IMR-90 (cell line): ENCODE data around the gene NFYC. TPM values are rescaled to one million over a fixed set of nuclear protein-coding genes. Genes with fewer than 3 reads are reported as not detected.

Experiments used
- ATAC-seq: fragments of 200-7000 bp; cut with Tn5 transposase; 2 replicates; pipeline ENCODE4 v1.9.1; 2020; ENCODE audit warnings: low read depth, mild to moderate bottlenecking, moderate library complexity
- BruUV-seq: library from RNA; stranded (reverse); fragments of 400-500 nt; replicated peaks from 2 replicates; lab custom pipeline; 2021; lab: Mats Ljungman, UMichigan
- CTCF ChIA-PET: fragments of 300-600 bp; formaldehyde crosslinking; extraction: SDS; loops from one replicate; lab custom pipeline; 2021; ENCODE audit warnings: antibody characterized with exemption; lab: Yijun Ruan, JAX
- POLR2A ChIA-PET: fragments of 300-600 bp; sonication (Branson Sonifier 250); formaldehyde crosslinking; loops from one replicate; lab custom pipeline; 2022; ENCODE audit warnings: antibody characterized with exemption; ENCODE audit not compliant: unreplicated experiment; lab: Charles Lee
- DNase-seq: peaks from one replicate; pipeline ENCODE4 v3.0.0; 2013
- H2AFZ ChIP-seq: replicated peaks from 2 replicates; pipeline ENCODE3; 2013; ENCODE audit warnings: low read length, mild to moderate bottlenecking; ENCODE audit not compliant: poor library complexity
- H2AK5ac ChIP-seq: 2 replicates; pipeline ENCODE4 v1.6.1; 2013; ENCODE audit warnings: low read depth, low read length, inconsistent platforms
- H2AK9ac ChIP-seq: replicated peaks from 2 replicates; pipeline ENCODE3; 2013; ENCODE audit warnings: mild to moderate bottlenecking, low read depth, low read length, moderate library complexity; ENCODE audit not compliant: poor library complexity
- H2BK120ac ChIP-seq: 2 replicates; pipeline ENCODE4 v1.6.1; 2013; ENCODE audit warnings: low read depth, low read length, inconsistent platforms
- H2BK15ac ChIP-seq: 3 replicates; pipeline ENCODE4 v1.6.1; 2013; ENCODE audit warnings: low read depth, low read length, inconsistent platforms
- H2BK20ac ChIP-seq: 2 replicates; pipeline ENCODE4 v1.6.1; 2013; ENCODE audit warnings: low read depth, mild to moderate bottlenecking, inconsistent platforms, low read length, moderate library complexity
- H2BK5ac ChIP-seq: 2 replicates; pipeline ENCODE4 v1.6.1; 2013; ENCODE audit warnings: mild to moderate bottlenecking, low read depth, low read length, inconsistent platforms; ENCODE audit not compliant: poor library complexity, severe bottlenecking
- H3K14ac ChIP-seq: replicated peaks from 2 replicates; pipeline ENCODE4 v1.6.1; 2013; ENCODE audit warnings: low read depth, low read length, inconsistent platforms
- H3K18ac ChIP-seq: 2 replicates; pipeline ENCODE4 v1.6.1; 2013; ENCODE audit warnings: low read depth, low read length, control low read depth
- H3K23ac ChIP-seq: 2 replicates; pipeline ENCODE4 v1.6.1; 2013; ENCODE audit warnings: low read depth, low read length, inconsistent platforms
- H3K27ac ChIP-seq: 2 replicates; pipeline ENCODE4 v1.5.1; 2013; ENCODE audit warnings: mild to moderate bottlenecking, control low read depth, low read length; ENCODE audit not compliant: insufficient read depth
- H3K27me3 ChIP-seq: 2 replicates; pipeline ENCODE4 v1.6.1; 2013; ENCODE audit warnings: low read length; ENCODE audit not compliant: control insufficient read depth, insufficient read depth
- H3K36me3 ChIP-seq: 2 replicates; pipeline ENCODE4 v1.6.1; 2013; ENCODE audit warnings: low read length, mixed read lengths; ENCODE audit not compliant: control insufficient read depth, insufficient read depth
- H3K4ac ChIP-seq: 2 replicates; pipeline ENCODE4 v1.6.1; 2013; ENCODE audit warnings: low read depth, low read length, inconsistent platforms
- H3K4me1 ChIP-seq: 2 replicates; pipeline ENCODE4 v1.6.1; 2013; ENCODE audit warnings: low read length, mixed read lengths; ENCODE audit not compliant: control insufficient read depth, insufficient read depth
- H3K4me2 ChIP-seq: 2 replicates; pipeline ENCODE4 v1.6.1; 2013; ENCODE audit warnings: low read depth, mild to moderate bottlenecking, control low read depth, low read length, moderate library complexity
- H3K4me3 ChIP-seq: 2 replicates; pipeline ENCODE4 v1.5.1; 2013; ENCODE audit warnings: low read depth, mild to moderate bottlenecking, control low read depth, low read length, moderate library complexity; ENCODE audit not compliant: insufficient read depth
- H3K56ac ChIP-seq: 2 replicates; pipeline ENCODE4 v1.6.1; 2013; ENCODE audit warnings: low read length, inconsistent platforms; ENCODE audit not compliant: insufficient read depth; ENCODE audit errors: extremely low read depth
- H3K79me1 ChIP-seq, 2 experiments: 2 replicates each; pipeline ENCODE4 v1.6.1; 2013; ENCODE audit warnings: low read length in 2 of 2, inconsistent platforms in 1 of 2, low read depth in 1 of 2
- H3K9ac ChIP-seq: 2 replicates; pipeline ENCODE4 v1.6.1; 2013; ENCODE audit warnings: low read depth, low read length, control low read depth
- H3K9me1 ChIP-seq: 2 replicates; pipeline ENCODE4 v1.6.1; 2013; ENCODE audit warnings: low read length, inconsistent platforms; ENCODE audit not compliant: insufficient read depth
- H3K9me3 ChIP-seq: 2 replicates; pipeline ENCODE4 v1.6.1; 2013; ENCODE audit warnings: low read length; ENCODE audit not compliant: control insufficient read depth, insufficient read depth
- H4K20me1 ChIP-seq: 2 replicates; pipeline ENCODE4 v1.6.1; 2013; ENCODE audit warnings: low read length, inconsistent platforms; ENCODE audit not compliant: insufficient read depth
- H4K5ac ChIP-seq: 2 replicates; pipeline ENCODE4 v1.6.1; 2013; ENCODE audit warnings: mild to moderate bottlenecking, low read depth, low read length, control low read depth
- H4K8ac ChIP-seq, 2 experiments: 2 replicates each; pipeline ENCODE4 v1.6.1; 2013; ENCODE audit warnings: low read depth in 2 of 2, low read length in 2 of 2, control low read depth in 1 of 2, inconsistent platforms in 1 of 2
- H4K91ac ChIP-seq: 2 replicates; pipeline ENCODE4 v1.6.1; 2013; ENCODE audit warnings: low read depth, low read length, inconsistent platforms; ENCODE audit not compliant: insufficient read depth
- BHLHE40 ChIP-seq: fragments of 150-350 bp; IDR thresholded peaks from 2 replicates; pipeline ENCODE4 v1.6.1; 2016; ENCODE audit warnings: mild to moderate bottlenecking, low read depth, low read length
- CEBPB ChIP-seq: IDR thresholded peaks from 2 replicates; pipeline ENCODE4 v1.6.1; 2012; ENCODE audit warnings: low read depth, low read length, improper control_type of control experiment
- CHD1 ChIP-seq: IDR thresholded peaks from 2 replicates; pipeline ENCODE4 v1.6.1; 2012; ENCODE audit warnings: low read depth, low read length, improper control_type of control experiment
- CTCF ChIP-seq: conservative IDR thresholded peaks from 2 replicates; pipeline ENCODE4 v1.5.1; 2012; ENCODE audit warnings: mild to moderate bottlenecking, low read depth, low read length, improper control_type of control experiment
- ELK1 ChIP-seq: fragments of 150-350 bp; IDR thresholded peaks from 2 replicates; pipeline ENCODE4 v1.6.1; 2016; ENCODE audit warnings: low read depth, mild to moderate bottlenecking, low read length, moderate library complexity, borderline replicate concordance
- FOS ChIP-seq: fragments of 150-350 bp; IDR thresholded peaks from 2 replicates; pipeline ENCODE4 v1.6.1; 2016; ENCODE audit warnings: low read depth, low read length
- MAFK ChIP-seq: IDR thresholded peaks from 2 replicates; pipeline ENCODE4 v1.6.1; 2012; ENCODE audit warnings: low read depth, low read length, improper control_type of control experiment
- MAZ ChIP-seq: IDR thresholded peaks from 2 replicates; pipeline ENCODE4 v1.6.1; 2012; ENCODE audit warnings: low read depth, mild to moderate bottlenecking, low read length, improper control_type of control experiment, moderate library complexity, borderline replicate concordance
- MXI1 ChIP-seq: IDR thresholded peaks from 2 replicates; pipeline ENCODE4 v1.6.1; 2012; ENCODE audit warnings: low read depth, mild to moderate bottlenecking, low read length, moderate library complexity, borderline replicate concordance
- NFE2L2 ChIP-seq: fragments of 150-350 bp; IDR thresholded peaks from 2 replicates; pipeline ENCODE4 v1.6.1; 2016; ENCODE audit warnings: low read depth, mild to moderate bottlenecking, low read length
- POLR2A ChIP-seq: IDR thresholded peaks from 2 replicates; pipeline ENCODE4 v1.6.1; 2012; ENCODE audit warnings: mild to moderate bottlenecking, low read depth, low read length
- RAD21 ChIP-seq: IDR thresholded peaks from 2 replicates; pipeline ENCODE4 v1.6.1; 2012; ENCODE audit warnings: low read length, improper control_type of control experiment
- RCOR1 ChIP-seq: IDR thresholded peaks from 2 replicates; pipeline ENCODE4 v1.6.1; 2012; ENCODE audit warnings: mild to moderate bottlenecking, low read length, improper control_type of control experiment; ENCODE audit not compliant: insufficient replicate concordance
- RFX5 ChIP-seq: IDR thresholded peaks from 2 replicates; pipeline ENCODE4 v1.8.0; 2012; ENCODE audit warnings: low read depth, mild to moderate bottlenecking, low read length, moderate library complexity
- SMC3 ChIP-seq: fragments of 150-350 bp; IDR thresholded peaks from 2 replicates; pipeline ENCODE4 v1.6.1; 2016; ENCODE audit warnings: low read depth, mild to moderate bottlenecking, antibody characterized with exemption, low read length, moderate library complexity
- WGBS, 2 experiments: methylation state at CpG; one replicate each; pipeline versions ENCODE4 v1.1.5 to v1.1.7; 2013; ENCODE audit warnings: missing lambda C conversion rate in 2 of 2; ENCODE audit not compliant: insufficient read length in 1 of 2; ENCODE audit errors: extremely low coverage in 2 of 2; 5-methylcytosine and 5-hydroxymethylcytosine counted together
- dilution Hi-C: fragments of 300-500 bp; cut with HindIII; formaldehyde crosslinking; loops from one replicate; pipeline ENCODE4 v1.14.3; 2018; ENCODE audit warnings: low sequenced_read_pairs; ENCODE audit not compliant: unreplicated experiment
- in situ Hi-C: fragments of 300-500 bp; cut with MboI; formaldehyde crosslinking; loops from 3 replicates; pipeline ENCODE4 v1.14.3; 2019; ENCODE audit warnings: low sequenced_read_pairs, inconsistent platforms, mixed read lengths
- intact Hi-C: fragments of 100-400 bp; cut with micrococcal nuclease; formaldehyde crosslinking; loops from 2 replicates; pipeline ENCODE4 v1.10.0; 2022
- polyA plus RNA-seq, 3 experiments: library from polyadenylated mRNA; depleted of rRNA; stranded (reverse); fragments of >200 nt; gene quantifications; 2 replicates each; pipeline ENCODE4 v1.2.3, GENCODE V29; 2012; ENCODE audit warnings: low replicate concordance in 1 of 3
- total RNA-seq: library from RNA; depleted of rRNA; stranded (reverse); fragments of >200 nt; gene quantifications from 2 replicates; pipeline ENCODE4 v1.2.3, GENCODE V29; 2012

The NFYC gene
- total and polyA plus RNA-seq, 2 of the 4 experiments (the other 2 are of a cell fraction) = 45.2 to 62.2 TPM

- Histone ChIP-seq H2BK120ac (no peak overlapping the region), H3K4me2 (no peak overlapping the region), H2AK9ac (peak overlapping the region; percentile 37), H3K4ac (no peak overlapping the region), H3K14ac (no peak overlapping the region), H3K9me1 (no peaks in the 10 kb centered on the region; the same call in 1 of the 2 replicates), H3K9me3 (no peaks in the 10 kb centered on the region), H2BK15ac (no peak overlapping the region), H3K36me3 (no peaks in the 10 kb centered on the region), H3K23ac (no peak overlapping the region), H2AFZ (no peak overlapping the region), H3K27ac (no peak overlapping the region), H4K5ac (no peak overlapping the region), H2BK20ac (no peak overlapping the region), H3K9ac (no peak overlapping the region), H2BK5ac (no peak overlapping the region), H3K27me3 (peaks cover 60% of the 10 kb centered on the region), H3K4me1 (no peaks in the 10 kb centered on the region; the same call in 1 of the 2 replicates), H3K56ac (no peak overlapping the region), H4K20me1 (no peaks in the 10 kb centered on the region), H3K18ac (no peak overlapping the region), H2AK5ac (no peak overlapping the region), H3K79me1 (no peaks in the 10 kb centered on the region), H3K4me3 (no peak overlapping the region), H4K91ac (no peak overlapping the region), H4K8ac (no peak overlapping the region)
- intact Hi-C loops = loop anchor here (10.0 kb wide), 1 partner anchor 172 kb away; no protein-coding TSS in a partner anchor
- no CpG with 5 or more reads among the region's 9 CpGs for WGBS, 2 experiments
- CTCF ChIA-PET = no interaction called here
- POLR2A ChIA-PET = interaction anchor here (0.5 kb wide), 1 partner anchor 122 kb away, joined by 4 read pairs; the partner anchor contains the start of gene RIMS3
- dilution Hi-C loops = no loop called here
- in situ Hi-C loops = no loop called here
- DNase-seq (no peak), ATAC-seq (no peak)
- BruUV-seq = no TSS peak
- TF ChIP-seq MAFK = no peak
- TF ChIP-seq SMC3 = no peak
- TF ChIP-seq CHD1 = no peak
- no peak for TF ChIP-seq BHLHE40
- TF ChIP-seq RAD21 = no peak
- no peak for TF ChIP-seq CTCF
- TF ChIP-seq FOS = no peak
- TF ChIP-seq MXI1 = no peak
- no peak for TF ChIP-seq RCOR1
- TF ChIP-seq MAZ = no peak
- TF ChIP-seq CEBPB = no peak
- TF ChIP-seq RFX5 = no peak
- TF ChIP-seq POLR2A = no peak
- TF ChIP-seq ELK1 = no peak
- TF ChIP-seq NFE2L2 = no peak
These were observed 95.6 kb downstream of the NFYC start for GRCh38 chr1:40786995-40787705.
